OCI-LY1 (cell line): Measurements from ENCODE around the gene CD101.

Experiments used
- H2AFZ ChIP-seq: fragments of 200-600 bp; sonication (generic), shearing (Covaris generic); 2 replicates; pipeline ENCODE4 v1.6.0; 2014; ENCODE audit warnings: antibody characterized with exemption, mild to moderate bottlenecking, low read length
- H3F3A ChIP-seq: fragments of 200-600 bp; sonication (generic), shearing (Covaris generic); 2 replicates; pipeline ENCODE4 v1.6.0; 2014; ENCODE audit warnings: mild to moderate bottlenecking, antibody characterized with exemption, low read length, moderate library complexity; ENCODE audit not compliant: insufficient read depth
- H3K27ac ChIP-seq: fragments of 200-600 bp; sonication (generic); 2 replicates; pipeline ENCODE4 v1.5.1; 2014; ENCODE audit warnings: low read length, mixed run types, mild to moderate bottlenecking, low read depth; ENCODE audit not compliant: poor library complexity, severe bottlenecking
- H3K27me3 ChIP-seq: fragments of 200-600 bp; sonication (generic); 2 replicates; pipeline ENCODE4 v1.6.0; 2014; ENCODE audit warnings: antibody characterized with exemption, mild to moderate bottlenecking, low read length, moderate library complexity; ENCODE audit not compliant: insufficient read depth
- H3K36me3 ChIP-seq: fragments of 200-600 bp; sonication (generic); 2 replicates; pipeline ENCODE4 v1.6.1; 2014; ENCODE audit warnings: mild to moderate bottlenecking, antibody characterized with exemption, low read length, moderate library complexity, mixed read lengths; ENCODE audit not compliant: insufficient read depth
- H3K4me1 ChIP-seq: fragments of 200-600 bp; sonication (generic); 2 replicates; pipeline ENCODE4 v1.5.1; 2014; ENCODE audit warnings: mild to moderate bottlenecking, low read length, moderate library complexity; ENCODE audit not compliant: insufficient read depth, severe bottlenecking
- H3K4me2 ChIP-seq: fragments of 200-600 bp; sonication (generic), shearing (Covaris generic); 2 replicates; pipeline ENCODE4 v1.6.1; 2014; ENCODE audit warnings: low read length
- H3K4me3 ChIP-seq: fragments of 200-600 bp; sonication (generic); 2 replicates; pipeline ENCODE4 v1.5.1; 2014; ENCODE audit warnings: low read length, low read depth, mild to moderate bottlenecking, mixed read lengths; ENCODE audit not compliant: poor library complexity, severe bottlenecking
- H3K79me2 ChIP-seq: fragments of 200-600 bp; shearing (Covaris generic); 2 replicates; pipeline ENCODE4 v1.6.1; 2016; ENCODE audit warnings: mixed run types, low read length, mixed read lengths; ENCODE audit not compliant: insufficient read depth
- H3K9ac ChIP-seq: fragments of 200-600 bp; sonication (generic), shearing (Covaris generic); 2 replicates; pipeline ENCODE4 v1.6.1; 2014; ENCODE audit warnings: mild to moderate bottlenecking, low read length, mixed read lengths
- H3K9me2 ChIP-seq: fragments of 200-600 bp; sonication (generic), shearing (Covaris generic); 2 replicates; pipeline ENCODE4 v1.6.1; 2014; ENCODE audit warnings: low read depth, mild to moderate bottlenecking, low read length, mixed read lengths
- H3K9me3 ChIP-seq: fragments of 200-600 bp; shearing (Covaris generic); 2 replicates; pipeline ENCODE4 v1.6.1; 2014; ENCODE audit warnings: low read length, mixed read lengths
- H4K20me1 ChIP-seq: fragments of 200-600 bp; sonication (generic), shearing (Covaris generic); 2 replicates; pipeline ENCODE4 v1.6.0; 2016; ENCODE audit warnings: mild to moderate bottlenecking, low read length; ENCODE audit not compliant: insufficient read depth
- EZH2 ChIP-seq: fragments of 200-600 bp; sonication (generic), shearing (Covaris generic); IDR thresholded peaks from 2 replicates; pipeline ENCODE4 v1.8.0; 2017; ENCODE audit warnings: borderline replicate concordance, mixed run types, mild to moderate bottlenecking, antibody characterized with exemption, low read length, moderate library complexity, mixed read lengths
- TF ChIP-seq, protein P1 (sequence below): fragments of 200-600 bp; sonication (generic), shearing (Covaris generic); IDR thresholded peaks from 2 replicates; pipeline ENCODE4 v1.5.1; 2017; ENCODE audit warnings: mild to moderate bottlenecking, antibody characterized with exemption, low read length, moderate library complexity, mixed read lengths

CD101 gene

DNA sequence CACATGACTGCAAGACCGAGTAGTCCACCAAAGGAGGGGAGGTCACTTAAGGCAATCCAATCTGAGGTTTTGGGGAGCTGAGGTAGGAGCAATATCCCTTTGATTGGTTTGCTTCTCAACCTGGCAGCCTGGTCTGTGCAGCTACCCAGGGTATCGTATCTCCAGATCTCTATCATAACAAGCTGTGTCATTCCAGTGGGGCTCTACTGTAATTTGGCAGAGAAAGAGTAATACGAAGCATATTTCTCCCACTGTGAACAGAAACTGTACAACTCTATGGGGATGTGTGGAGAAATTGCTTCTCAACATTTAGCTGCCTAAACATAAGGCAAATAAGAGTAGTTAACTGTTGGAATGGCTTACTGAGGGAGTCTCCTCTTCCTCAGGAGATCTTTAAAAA, 20.6 kb downstream of the CD101 start:
- Histone ChIP-seq H3K9me2 (no peaks in the 10 kb centered on the region), H3K9ac (no peak overlapping the region), H3K4me3 (no peak overlapping the region), H3K9me3 (no peaks in the 10 kb centered on the region), H3K36me3 (no peaks in the 10 kb centered on the region), H3K4me2 (no peak overlapping the region), H3K27ac (no peak overlapping the region), H3K79me2 (no peaks in the 10 kb centered on the region), H3K4me1 (no peaks in the 10 kb centered on the region), H3K27me3 (no peaks in the 10 kb centered on the region), H3F3A (no peaks in the 10 kb centered on the region), H2AFZ (no peak overlapping the region), H4K20me1 (no peaks in the 10 kb centered on the region)
- TF ChIP-seq, protein P1, sequence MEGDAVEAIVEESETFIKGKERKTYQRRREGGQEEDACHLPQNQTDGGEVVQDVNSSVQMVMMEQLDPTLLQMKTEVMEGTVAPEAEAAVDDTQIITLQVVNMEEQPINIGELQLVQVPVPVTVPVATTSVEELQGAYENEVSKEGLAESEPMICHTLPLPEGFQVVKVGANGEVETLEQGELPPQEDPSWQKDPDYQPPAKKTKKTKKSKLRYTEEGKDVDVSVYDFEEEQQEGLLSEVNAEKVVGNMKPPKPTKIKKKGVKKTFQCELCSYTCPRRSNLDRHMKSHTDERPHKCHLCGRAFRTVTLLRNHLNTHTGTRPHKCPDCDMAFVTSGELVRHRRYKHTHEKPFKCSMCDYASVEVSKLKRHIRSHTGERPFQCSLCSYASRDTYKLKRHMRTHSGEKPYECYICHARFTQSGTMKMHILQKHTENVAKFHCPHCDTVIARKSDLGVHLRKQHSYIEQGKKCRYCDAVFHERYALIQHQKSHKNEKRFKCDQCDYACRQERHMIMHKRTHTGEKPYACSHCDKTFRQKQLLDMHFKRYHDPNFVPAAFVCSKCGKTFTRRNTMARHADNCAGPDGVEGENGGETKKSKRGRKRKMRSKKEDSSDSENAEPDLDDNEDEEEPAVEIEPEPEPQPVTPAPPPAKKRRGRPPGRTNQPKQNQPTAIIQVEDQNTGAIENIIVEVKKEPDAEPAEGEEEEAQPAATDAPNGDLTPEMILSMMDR = no peak
- TF ChIP-seq EZH2 = no peak

DNA sequence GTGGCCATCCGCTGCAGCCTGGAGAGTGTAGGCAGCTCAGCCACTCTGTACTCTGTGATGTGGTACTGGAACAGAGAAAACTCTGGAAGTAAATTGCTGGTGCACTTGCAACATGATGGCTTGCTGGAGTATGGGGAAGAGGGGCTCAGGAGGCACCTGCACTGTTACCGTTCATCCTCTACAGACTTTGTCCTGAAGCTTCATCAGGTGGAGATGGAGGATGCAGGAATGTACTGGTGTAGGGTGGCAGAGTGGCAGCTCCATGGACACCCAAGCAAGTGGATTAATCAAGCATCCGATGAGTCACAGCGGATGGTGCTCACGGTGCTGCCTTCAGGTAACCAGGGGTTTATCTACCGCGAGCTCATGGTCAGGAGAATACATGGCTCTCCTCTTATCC, 24.0 kb downstream of the CD101 start:
- TF ChIP-seq, protein P1 = no peak
- no peak for TF ChIP-seq EZH2
- H3K4me1 ChIP-seq = no peaks in the 10 kb centered on the region

DNA sequence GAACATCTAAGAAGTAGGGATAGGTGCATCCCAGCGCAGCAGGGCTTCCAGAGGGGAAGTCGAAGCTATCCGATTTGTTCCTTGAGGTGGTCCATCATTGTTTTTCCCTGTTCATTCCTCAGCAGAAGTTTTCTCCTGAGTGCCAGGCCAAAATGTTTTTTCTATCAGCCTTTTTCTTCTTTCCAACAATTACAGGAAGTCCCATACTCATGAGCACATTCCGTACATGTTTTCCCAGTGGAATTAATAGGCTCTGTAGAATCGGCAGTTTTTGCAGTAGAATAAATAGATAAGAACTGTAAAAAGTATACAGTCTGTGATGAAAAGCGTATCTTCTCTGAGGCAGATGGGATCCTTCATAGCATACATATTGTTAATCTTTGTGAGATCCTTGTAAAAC, 24.8 kb downstream of the CD101 start:
- H4K20me1 ChIP-seq = no peaks in the 10 kb centered on the region
- H3K9me2 ChIP-seq = no peaks in the 10 kb centered on the region
- no peak overlapping the region for H3K9ac ChIP-seq
- no peaks in the 10 kb centered on the region for H3K27me3 ChIP-seq
- H3K36me3 ChIP-seq = no peaks in the 10 kb centered on the region
- TF ChIP-seq EZH2 = no peak
- TF ChIP-seq, protein P1 = no peak
- H3K4me2 ChIP-seq = no peak overlapping the region
- no peaks in the 10 kb centered on the region for H3K4me1 ChIP-seq
- no peaks in the 10 kb centered on the region for H3F3A ChIP-seq
- H3K4me3 ChIP-seq = no peak overlapping the region
- no peaks in the 10 kb centered on the region for H3K79me2 ChIP-seq
- H3K9me3 ChIP-seq = no peaks in the 10 kb centered on the region
- H3K27ac ChIP-seq = no peak overlapping the region
- H2AFZ ChIP-seq = no peak overlapping the region

More for the DNA sequence above, 24.0 kb downstream of the CD101 start:
- no peaks in the 10 kb centered on the region for H3F3A ChIP-seq
- no peak overlapping the region for H3K27ac ChIP-seq
- no peaks in the 10 kb centered on the region for H3K27me3 ChIP-seq
- H3K4me3 ChIP-seq = no peak overlapping the region
- no peak overlapping the region for H3K4me2 ChIP-seq
- H2AFZ ChIP-seq = no peak overlapping the region
- H3K79me2 ChIP-seq = no peaks in the 10 kb centered on the region
- no peaks in the 10 kb centered on the region for H3K9me3 ChIP-seq
- H4K20me1 ChIP-seq = no peaks in the 10 kb centered on the region
- H3K9me2 ChIP-seq = no peaks in the 10 kb centered on the region
- H3K36me3 ChIP-seq = no peaks in the 10 kb centered on the region
- no peak overlapping the region for H3K9ac ChIP-seq
